Measurements from ENCODE around the gene LRP8. TPM values are rescaled to one million over a fixed set of nuclear protein-coding genes. Genes with fewer than 3 reads are reported as not detected.

Gene LRP8
- total RNA-seq, 4 donors from 2014 or later, result 1.8 to 3.6 (median 2.2) TPM

- 69 to 91% methylated on average over 9 of the region's 9 CpGs for WGBS, 2 donors (ENCODE audit: low coverage in 1 of 2)
- ATAC-seq, result no peak
- H3K27me3 ChIP-seq, result peaks cover 2% of the 10 kb centered on the region
- H3K4me1 ChIP-seq, result no peaks in the 10 kb centered on the region
- H3K9me3 ChIP-seq, result no peaks in the 10 kb centered on the region
- no peak for TF ChIP-seq POLR2A (IDR thresholded peaks at IDR 0.05)
- no peak for TF ChIP-seq CTCF (IDR thresholded peaks at IDR 0.05)
- TF ChIP-seq EP300 (IDR thresholded peaks at IDR 0.05), result no peak
- no peak for TF ChIP-seq POLR2AphosphoS5 (IDR thresholded peaks at IDR 0.05)
- H3K27ac ChIP-seq, result no peak overlapping the region
- no peaks in the 10 kb centered on the region for H3K36me3 ChIP-seq
- H3K4me3 ChIP-seq, result no peak overlapping the region
Measured at GRCh38 chr1:53334781-53335180, 6.9 kb upstream of the LRP8 start.

- no peaks in the 10 kb centered on the region for H3K4me1 ChIP-seq
- no peaks in the 10 kb centered on the region for H3K36me3 ChIP-seq
- H3K9me3 ChIP-seq, result no peaks in the 10 kb centered on the region
- no peak overlapping the region for H3K4me3 ChIP-seq
- no peaks in the 10 kb centered on the region for H3K27me3 ChIP-seq
- 85% methylated on average over 2 of the region's 2 CpGs; no CpG with 5 or more reads in 1 of the 2 donors for WGBS, 2 donors (ENCODE audit: low coverage in 1 of 2)
- no peak for ATAC-seq
- TF ChIP-seq POLR2A (IDR thresholded peaks at IDR 0.05) (no peak), EP300 (IDR thresholded peaks at IDR 0.05) (no peak), CTCF (IDR thresholded peaks at IDR 0.05) (no peak), POLR2AphosphoS5 (IDR thresholded peaks at IDR 0.05) (no peak)
- no peak overlapping the region for H3K27ac ChIP-seq
Measured at GRCh38 chr1:53334312-53334711, 6.4 kb upstream of the LRP8 start.

- Histone ChIP-seq H3K27ac (no peak overlapping the region), H3K4me3 (no peak overlapping the region), H3K27me3 (no peaks in the 10 kb centered on the region), H3K36me3 (no peaks in the 10 kb centered on the region), H3K9me3 (no peaks in the 10 kb centered on the region), H3K4me1 (peaks cover 0 to 9% (median 0%) of the 10 kb centered on the region in 3 donors)
- 75 to 82% methylated on average over 2 to 3 of the region's 3 CpGs for WGBS, 2 donors (ENCODE audit: low coverage in 1 of 2)
- TF ChIP-seq POLR2A (IDR thresholded peaks at IDR 0.05), result no peak
- no peak for TF ChIP-seq EP300 (IDR thresholded peaks at IDR 0.05)
- TF ChIP-seq POLR2AphosphoS5 (IDR thresholded peaks at IDR 0.05), result no peak
- no peak for TF ChIP-seq CTCF (IDR thresholded peaks at IDR 0.05)
- no peak for ATAC-seq
Measured at GRCh38 chr1:53332833-53333232, 5.0 kb upstream of the LRP8 start.

GRCh38 chr1:53332186-53332564 is 4.3 kb upstream of the LRP8 start:
- Histone ChIP-seq H3K4me1 (peaks cover 0 to 14% (median 0%) of the 10 kb centered on the region in 3 donors), H3K27me3 (no peaks in the 10 kb centered on the region), H3K27ac (no peak overlapping the region), H3K9me3 (no peaks in the 10 kb centered on the region), H3K4me3 (no peak overlapping the region), H3K36me3 (no peaks in the 10 kb centered on the region)
- no peak for TF ChIP-seq POLR2A (IDR thresholded peaks at IDR 0.05)
- no peak for TF ChIP-seq EP300 (IDR thresholded peaks at IDR 0.05)
- no peak for TF ChIP-seq POLR2AphosphoS5 (IDR thresholded peaks at IDR 0.05)
- no peak for TF ChIP-seq CTCF (IDR thresholded peaks at IDR 0.05)
- 90 to 100% methylated on average over 1 of the region's 3 CpGs for WGBS, 2 donors (ENCODE audit: low coverage in 1 of 2)
- ATAC-seq, result no peak

- no peak overlapping the region for H3K27ac ChIP-seq
- no peak overlapping the region for H3K4me3 ChIP-seq
- TF ChIP-seq POLR2A (IDR thresholded peaks at IDR 0.05) (no peak), POLR2AphosphoS5 (IDR thresholded peaks at IDR 0.05) (no peak), EP300 (IDR thresholded peaks at IDR 0.05) (no peak), CTCF (IDR thresholded peaks at IDR 0.05) (no peak)
- H3K4me1 ChIP-seq, result peaks cover 0 to 19% (median 4%) of the 10 kb centered on the region in 3 donors
- H3K9me3 ChIP-seq, result no peaks in the 10 kb centered on the region
- 86 to 90% methylated on average over 4 to 5 of the region's 7 CpGs for WGBS, 2 donors (ENCODE audit: low coverage in 1 of 2)
- H3K36me3 ChIP-seq, result no peaks in the 10 kb centered on the region
- H3K27me3 ChIP-seq, result no peaks in the 10 kb centered on the region
- ATAC-seq, result no peak
Measured at GRCh38 chr1:53331446-53332185, 3.7 kb upstream of the LRP8 start.

Measured in gastroesophageal sphincter (tissue), 4 donors.